HepG2 (cell line): ENCODE data around the gene ACAT1. TPM values are rescaled to one million over a fixed set of nuclear protein-coding genes. Genes with fewer than 3 reads are reported as not detected.

ENCODE experiments used
- ATAD3A ChIP-seq: sonication (generic); formaldehyde crosslinking; IDR thresholded peaks from 2 replicates; pipeline ENCODE4 v1.4.0; 2020; ENCODE audit warnings: missing genetic modification reagents
- BRD4 ChIP-seq: sonication (generic); formaldehyde crosslinking; IDR thresholded peaks from 2 replicates; pipeline ENCODE4 v1.4.0; 2020; ENCODE audit warnings: missing genetic modification reagents
- GABPA ChIP-seq, 2 experiments: IDR thresholded peaks; 2 replicates each; pipeline ENCODE4 v1.6.1; 2011 to 2016; ENCODE audit warnings: low read depth in 2 of 2, low read length in 1 of 2, missing biosample characterization in 1 of 2, missing genetic modification characterization in 1 of 2
- ISX ChIP-seq: sonication (generic); formaldehyde crosslinking; conservative IDR thresholded peaks from 2 replicates; pipeline ENCODE4 v1.5.0; 2020; ENCODE audit warnings: missing genetic modification reagents
- KDM3A ChIP-seq: IDR thresholded peaks from 2 replicates; pipeline ENCODE4 v1.6.1; 2018; ENCODE audit warnings: low read depth, missing compliant biosample characterization
- ONECUT2 ChIP-seq: sonication (generic); formaldehyde crosslinking; IDR thresholded peaks from 2 replicates; pipeline ENCODE4 v1.4.0; 2020; ENCODE audit warnings: missing genetic modification reagents
- SMAD3 ChIP-seq: sonication (generic); formaldehyde crosslinking; IDR thresholded peaks from 2 replicates; pipeline ENCODE4 v1.4.0; 2020; ENCODE audit warnings: missing genetic modification reagents
- SRSF1 ChIP-seq: fragments of 200-400 bp; formaldehyde crosslinking; optimal IDR thresholded peaks from 2 replicates; pipeline ENCODE3; 2017; ENCODE audit warnings: mild to moderate bottlenecking, low read depth, low read length, moderate library complexity
- SRY ChIP-seq: sonication (generic); formaldehyde crosslinking; IDR thresholded peaks from 2 replicates; pipeline ENCODE4 v1.8.0; 2022; ENCODE audit warnings: mild to moderate bottlenecking, missing genetic modification reagents
- TBX3 ChIP-seq: fragments of 450-650 bp; IDR thresholded peaks from 2 replicates; pipeline ENCODE4 v1.6.1; 2017; ENCODE audit warnings: antibody characterized with exemption, mild to moderate bottlenecking, inconsistent platforms, borderline replicate concordance
- TOE1 ChIP-seq: sonication (generic); formaldehyde crosslinking; IDR thresholded peaks from 2 replicates; pipeline ENCODE4 v1.4.0; 2020; ENCODE audit warnings: mild to moderate bottlenecking, missing genetic modification reagents
- ZFP41 ChIP-seq: sonication (generic); formaldehyde crosslinking; IDR thresholded peaks from 2 replicates; pipeline ENCODE4 v1.4.0; 2020; ENCODE audit warnings: mild to moderate bottlenecking, missing genetic modification reagents, borderline replicate concordance
- ZNF34 ChIP-seq: sonication (generic); formaldehyde crosslinking; IDR thresholded peaks from 2 replicates; pipeline ENCODE4 v1.4.0; 2020; ENCODE audit warnings: mild to moderate bottlenecking, missing genetic modification reagents, borderline replicate concordance
- ZNF382 ChIP-seq: sonication (generic); formaldehyde crosslinking; IDR thresholded peaks from 2 replicates; pipeline ENCODE4 v1.5.0; 2020; ENCODE audit warnings: missing genetic modification reagents, mild to moderate bottlenecking, borderline replicate concordance
- ZNF704 ChIP-seq: sonication (generic); formaldehyde crosslinking; IDR thresholded peaks from 2 replicates; pipeline ENCODE4 v1.8.1; 2023; ENCODE audit warnings: mild to moderate bottlenecking, inconsistent platforms, moderate library complexity, missing genetic modification reagents, borderline replicate concordance
- ZNF790 ChIP-seq: sonication (generic); formaldehyde crosslinking; IDR thresholded peaks from 2 replicates; pipeline ENCODE4 v1.8.0; 2022; ENCODE audit warnings: missing genetic modification reagents, mild to moderate bottlenecking, borderline replicate concordance
- ZSCAN9 ChIP-seq: IDR thresholded peaks from 2 replicates; pipeline ENCODE4 v1.6.1; 2016; ENCODE audit warnings: borderline replicate concordance
- ZZZ3 ChIP-seq: sonication (generic); formaldehyde crosslinking; IDR thresholded peaks from 2 replicates; pipeline ENCODE4 v1.4.0; 2020; ENCODE audit warnings: missing genetic modification reagents, mild to moderate bottlenecking, borderline replicate concordance
- polyA plus RNA-seq, 8 experiments: library from polyadenylated mRNA; depleted of rRNA in 3 of 8; stranded (reverse) in 7 of 8; unstranded in 1 of 8; fragments of >200 nt; fragmentation: Illumina TruSeq in 4 of 8; extraction: Trizol in 4 of 8; gene quantifications; 2 replicates each; pipeline versions ENCODE4 v1.2.1 to v1.2.3, GENCODE V29; 2011 to 2016; ENCODE audit warnings: low read depth in 4 of 8, missing spikeins in 1 of 8, mixed read lengths in 1 of 8; ENCODE audit not compliant: insufficient read depth in 1 of 8
- total RNA-seq, 5 experiments: library from RNA; depleted of rRNA; stranded (reverse); fragments of >200 nt; fragmentation: Illumina TruSeq; extraction: Trizol; gene quantifications; 2 replicates each; pipeline ENCODE4 v1.2.3, GENCODE V29; 2016; ENCODE audit warnings: low read depth in 1 of 5
- TF ChIP-seq, protein P1 (sequence below): sonication (generic); formaldehyde crosslinking; IDR thresholded peaks from 2 replicates; pipeline ENCODE4 v1.4.0; 2020; ENCODE audit warnings: mild to moderate bottlenecking, missing genetic modification reagents
- TF ChIP-seq, protein P2 (sequence below): sonication (generic); formaldehyde crosslinking; IDR thresholded peaks from 2 replicates; pipeline ENCODE4 v1.8.1; 2023; ENCODE audit warnings: mild to moderate bottlenecking, missing genetic modification reagents
- TF ChIP-seq, protein P3 (sequence below): sonication (generic); formaldehyde crosslinking; IDR thresholded peaks from 2 replicates; pipeline ENCODE4 v1.4.0; 2020; ENCODE audit warnings: mild to moderate bottlenecking, missing genetic modification reagents

The ACAT1 gene
- total and polyA plus RNA-seq, 2 of the 13 experiments (the other 11 are each of a cell fraction or from before 2014, with no cell fraction given): 103 to 165 TPM

DNA sequence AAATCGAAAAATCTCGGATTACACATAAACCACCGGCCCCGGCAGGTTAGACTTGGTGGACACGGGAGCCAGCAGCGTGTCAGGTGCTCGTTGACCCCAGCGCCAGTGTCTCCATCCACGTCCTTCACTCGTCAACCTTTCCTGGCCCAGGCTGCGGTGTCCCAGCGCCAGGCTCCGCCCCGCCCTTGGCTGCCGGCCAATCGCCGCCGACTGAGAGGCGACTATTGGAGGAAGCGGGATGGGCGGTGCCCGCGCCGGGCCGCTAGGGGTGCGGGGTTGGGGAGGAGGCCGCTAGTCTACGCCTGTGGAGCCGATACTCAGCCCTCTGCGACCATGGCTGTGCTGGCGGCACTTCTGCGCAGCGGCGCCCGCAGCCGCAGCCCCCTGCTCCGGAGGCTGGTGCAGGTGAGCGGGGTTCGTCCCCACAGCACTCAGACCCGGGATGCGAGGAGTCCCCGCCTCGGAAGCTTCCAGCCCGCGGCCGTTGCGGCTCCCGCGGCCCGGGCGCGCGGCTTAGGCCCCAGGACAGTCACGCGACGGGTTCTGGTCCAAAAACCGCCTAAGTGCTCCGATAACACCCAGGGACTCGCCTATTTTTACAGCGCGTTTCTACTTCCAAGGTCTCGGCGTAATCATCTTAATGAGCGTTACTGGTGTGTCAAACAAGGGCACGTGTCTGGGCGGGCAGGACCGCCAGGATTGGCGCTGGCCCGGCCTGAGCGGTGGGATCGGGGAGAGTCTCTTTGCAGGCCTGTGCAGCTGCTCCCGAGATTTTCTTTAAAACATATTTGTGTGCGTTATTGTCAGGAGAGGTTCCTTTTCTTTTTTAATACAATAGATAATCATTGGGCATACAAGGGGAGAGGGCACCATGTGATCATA is at the start of gene ACAT1 (continued):
- no peak for TF ChIP-seq ZFP41 (CRISPR knock-in tag)
- TF ChIP-seq TBX3: no peak
- TF ChIP-seq, protein P1, sequence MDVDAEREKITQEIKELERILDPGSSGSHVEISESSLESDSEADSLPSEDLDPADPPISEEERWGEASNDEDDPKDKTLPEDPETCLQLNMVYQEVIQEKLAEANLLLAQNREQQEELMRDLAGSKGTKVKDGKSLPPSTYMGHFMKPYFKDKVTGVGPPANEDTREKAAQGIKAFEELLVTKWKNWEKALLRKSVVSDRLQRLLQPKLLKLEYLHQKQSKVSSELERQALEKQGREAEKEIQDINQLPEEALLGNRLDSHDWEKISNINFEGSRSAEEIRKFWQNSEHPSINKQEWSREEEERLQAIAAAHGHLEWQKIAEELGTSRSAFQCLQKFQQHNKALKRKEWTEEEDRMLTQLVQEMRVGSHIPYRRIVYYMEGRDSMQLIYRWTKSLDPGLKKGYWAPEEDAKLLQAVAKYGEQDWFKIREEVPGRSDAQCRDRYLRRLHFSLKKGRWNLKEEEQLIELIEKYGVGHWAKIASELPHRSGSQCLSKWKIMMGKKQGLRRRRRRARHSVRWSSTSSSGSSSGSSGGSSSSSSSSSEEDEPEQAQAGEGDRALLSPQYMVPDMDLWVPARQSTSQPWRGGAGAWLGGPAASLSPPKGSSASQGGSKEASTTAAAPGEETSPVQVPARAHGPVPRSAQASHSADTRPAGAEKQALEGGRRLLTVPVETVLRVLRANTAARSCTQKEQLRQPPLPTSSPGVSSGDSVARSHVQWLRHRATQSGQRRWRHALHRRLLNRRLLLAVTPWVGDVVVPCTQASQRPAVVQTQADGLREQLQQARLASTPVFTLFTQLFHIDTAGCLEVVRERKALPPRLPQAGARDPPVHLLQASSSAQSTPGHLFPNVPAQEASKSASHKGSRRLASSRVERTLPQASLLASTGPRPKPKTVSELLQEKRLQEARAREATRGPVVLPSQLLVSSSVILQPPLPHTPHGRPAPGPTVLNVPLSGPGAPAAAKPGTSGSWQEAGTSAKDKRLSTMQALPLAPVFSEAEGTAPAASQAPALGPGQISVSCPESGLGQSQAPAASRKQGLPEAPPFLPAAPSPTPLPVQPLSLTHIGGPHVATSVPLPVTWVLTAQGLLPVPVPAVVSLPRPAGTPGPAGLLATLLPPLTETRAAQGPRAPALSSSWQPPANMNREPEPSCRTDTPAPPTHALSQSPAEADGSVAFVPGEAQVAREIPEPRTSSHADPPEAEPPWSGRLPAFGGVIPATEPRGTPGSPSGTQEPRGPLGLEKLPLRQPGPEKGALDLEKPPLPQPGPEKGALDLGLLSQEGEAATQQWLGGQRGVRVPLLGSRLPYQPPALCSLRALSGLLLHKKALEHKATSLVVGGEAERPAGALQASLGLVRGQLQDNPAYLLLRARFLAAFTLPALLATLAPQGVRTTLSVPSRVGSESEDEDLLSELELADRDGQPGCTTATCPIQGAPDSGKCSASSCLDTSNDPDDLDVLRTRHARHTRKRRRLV (CRISPR knock-in tag): no peak; the same call in 1 of the 2 replicates
- TF ChIP-seq ZZZ3 (CRISPR knock-in tag): no peak
- no peak for TF ChIP-seq ISX (CRISPR knock-in tag)
- no peak for TF ChIP-seq ZNF790 (CRISPR knock-in tag)
- no peak for TF ChIP-seq SMAD3 (CRISPR knock-in tag)
- no peak for TF ChIP-seq SRSF1
- TF ChIP-seq ZNF704 (CRISPR knock-in tag): no peak
- peak; percentile 83; the same call in 1 of the 2 replicates for TF ChIP-seq KDM3A
- TF ChIP-seq, protein P2, sequence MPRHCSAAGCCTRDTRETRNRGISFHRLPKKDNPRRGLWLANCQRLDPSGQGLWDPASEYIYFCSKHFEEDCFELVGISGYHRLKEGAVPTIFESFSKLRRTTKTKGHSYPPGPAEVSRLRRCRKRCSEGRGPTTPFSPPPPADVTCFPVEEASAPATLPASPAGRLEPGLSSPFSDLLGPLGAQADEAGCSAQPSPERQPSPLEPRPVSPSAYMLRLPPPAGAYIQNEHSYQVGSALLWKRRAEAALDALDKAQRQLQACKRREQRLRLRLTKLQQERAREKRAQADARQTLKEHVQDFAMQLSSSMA (CRISPR knock-in tag): 0 out of 2 replicates have a peak, but pooled peaks have one; percentile 78
- TF ChIP-seq ZNF34 (CRISPR knock-in tag): no peak
- no peak for TF ChIP-seq ATAD3A (CRISPR knock-in tag)
- no peak for TF ChIP-seq ONECUT2 (CRISPR knock-in tag)
- no peak for TF ChIP-seq TOE1 (CRISPR knock-in tag)
- peak; percentile 83 for TF ChIP-seq SRY
- no peak for TF ChIP-seq GABPA (IDR thresholded peaks at IDR 0.05; ENCODE audit: low read depth, low read length)
- TF ChIP-seq GABPA (CRISPR knock-in tag; IDR thresholded peaks at IDR 0.05; ENCODE audit: low read depth): no peak
- TF ChIP-seq ZNF382 (CRISPR knock-in tag): no peak
- TF ChIP-seq BRD4 (CRISPR knock-in tag): no peak
- TF ChIP-seq, protein P3, sequence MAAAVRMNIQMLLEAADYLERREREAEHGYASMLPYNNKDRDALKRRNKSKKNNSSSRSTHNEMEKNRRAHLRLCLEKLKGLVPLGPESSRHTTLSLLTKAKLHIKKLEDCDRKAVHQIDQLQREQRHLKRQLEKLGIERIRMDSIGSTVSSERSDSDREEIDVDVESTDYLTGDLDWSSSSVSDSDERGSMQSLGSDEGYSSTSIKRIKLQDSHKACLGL (CRISPR knock-in tag): peak; percentile 92
- TF ChIP-seq ZSCAN9 (CRISPR knock-in tag): peak; percentile 43; the same call in 1 of the 2 replicates
